ENCODE data around the gene RNF166. TPM values are rescaled to one million over a fixed set of nuclear protein-coding genes. Genes with fewer than 3 reads are reported as not detected.

Gene RNF166
- total and polyA plus RNA-seq, 11 donors, result 9.3 to 28.5 (median 15.4) TPM

DNA sequence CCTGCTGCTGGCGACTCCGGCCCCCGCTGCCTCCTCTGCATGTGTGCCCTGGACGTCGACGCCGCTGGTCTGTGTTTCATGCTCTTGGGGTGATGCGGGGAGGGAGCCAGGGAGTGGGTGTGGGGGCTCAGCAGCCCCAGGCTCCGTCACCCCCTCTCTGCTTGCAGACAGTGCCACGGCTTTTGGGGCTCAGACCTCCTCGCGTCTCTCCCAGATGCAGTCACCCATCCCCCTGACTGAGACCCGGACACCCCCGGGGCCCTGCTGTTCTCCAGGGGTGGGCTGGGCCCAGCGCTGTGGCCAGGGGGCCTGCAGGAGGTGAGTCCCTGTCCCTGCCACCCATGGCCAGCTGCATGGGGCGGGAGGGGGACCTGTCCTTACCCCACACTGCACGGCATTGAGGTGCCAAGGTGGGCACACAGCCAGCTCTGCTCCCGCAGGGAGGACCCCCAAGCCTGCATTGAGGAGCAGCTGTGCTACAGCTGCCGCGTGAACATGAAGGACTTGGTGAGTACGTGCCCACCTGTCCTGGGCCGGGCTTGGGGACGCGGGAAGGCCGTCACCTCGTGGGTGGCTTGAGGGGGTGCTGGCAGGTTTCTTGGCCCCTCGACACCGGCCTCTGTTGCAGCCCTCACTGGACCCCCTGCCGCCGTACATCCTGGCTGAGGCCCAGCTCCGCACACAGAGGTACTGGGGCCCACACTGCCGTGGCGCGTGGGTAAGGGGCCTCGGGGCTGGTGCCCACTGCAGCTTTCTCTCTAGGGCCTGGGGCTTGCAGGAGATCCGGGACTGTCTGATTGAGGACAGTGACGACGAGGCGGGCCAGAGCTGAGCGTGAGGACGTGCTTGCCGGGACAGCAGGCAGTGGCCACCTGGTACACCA is 8.5 kb upstream of the RNF166 start:
- no peaks in the 10 kb centered on the region for H3K9me3 ChIP-seq
- no peaks in the 10 kb centered on the region for H3K27me3 ChIP-seq
- WGBS, 4 donors, result 90 to 92% (median 91%) methylated on average over 27 to 42 of the region's 42 CpGs
- no peak overlapping the region for H3K27ac ChIP-seq
- H3K4me1 ChIP-seq, result no peaks in the 10 kb centered on the region
- intact Hi-C loops (cut with DNase I), result no loop called here
- H3K4me3 ChIP-seq, result no peak overlapping the region
- no peak for DNase-seq
- ATAC-seq, result no peak
- no peak for TF ChIP-seq POLR2A (IDR thresholded peaks at IDR 0.05)
- TF ChIP-seq, protein P1, sequence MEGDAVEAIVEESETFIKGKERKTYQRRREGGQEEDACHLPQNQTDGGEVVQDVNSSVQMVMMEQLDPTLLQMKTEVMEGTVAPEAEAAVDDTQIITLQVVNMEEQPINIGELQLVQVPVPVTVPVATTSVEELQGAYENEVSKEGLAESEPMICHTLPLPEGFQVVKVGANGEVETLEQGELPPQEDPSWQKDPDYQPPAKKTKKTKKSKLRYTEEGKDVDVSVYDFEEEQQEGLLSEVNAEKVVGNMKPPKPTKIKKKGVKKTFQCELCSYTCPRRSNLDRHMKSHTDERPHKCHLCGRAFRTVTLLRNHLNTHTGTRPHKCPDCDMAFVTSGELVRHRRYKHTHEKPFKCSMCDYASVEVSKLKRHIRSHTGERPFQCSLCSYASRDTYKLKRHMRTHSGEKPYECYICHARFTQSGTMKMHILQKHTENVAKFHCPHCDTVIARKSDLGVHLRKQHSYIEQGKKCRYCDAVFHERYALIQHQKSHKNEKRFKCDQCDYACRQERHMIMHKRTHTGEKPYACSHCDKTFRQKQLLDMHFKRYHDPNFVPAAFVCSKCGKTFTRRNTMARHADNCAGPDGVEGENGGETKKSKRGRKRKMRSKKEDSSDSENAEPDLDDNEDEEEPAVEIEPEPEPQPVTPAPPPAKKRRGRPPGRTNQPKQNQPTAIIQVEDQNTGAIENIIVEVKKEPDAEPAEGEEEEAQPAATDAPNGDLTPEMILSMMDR (IDR thresholded peaks at IDR 0.05), result no peak
- peaks cover 0 to 70% (median 60%) of the 10 kb centered on the region in 9 donors for H3K36me3 ChIP-seq

DNA sequence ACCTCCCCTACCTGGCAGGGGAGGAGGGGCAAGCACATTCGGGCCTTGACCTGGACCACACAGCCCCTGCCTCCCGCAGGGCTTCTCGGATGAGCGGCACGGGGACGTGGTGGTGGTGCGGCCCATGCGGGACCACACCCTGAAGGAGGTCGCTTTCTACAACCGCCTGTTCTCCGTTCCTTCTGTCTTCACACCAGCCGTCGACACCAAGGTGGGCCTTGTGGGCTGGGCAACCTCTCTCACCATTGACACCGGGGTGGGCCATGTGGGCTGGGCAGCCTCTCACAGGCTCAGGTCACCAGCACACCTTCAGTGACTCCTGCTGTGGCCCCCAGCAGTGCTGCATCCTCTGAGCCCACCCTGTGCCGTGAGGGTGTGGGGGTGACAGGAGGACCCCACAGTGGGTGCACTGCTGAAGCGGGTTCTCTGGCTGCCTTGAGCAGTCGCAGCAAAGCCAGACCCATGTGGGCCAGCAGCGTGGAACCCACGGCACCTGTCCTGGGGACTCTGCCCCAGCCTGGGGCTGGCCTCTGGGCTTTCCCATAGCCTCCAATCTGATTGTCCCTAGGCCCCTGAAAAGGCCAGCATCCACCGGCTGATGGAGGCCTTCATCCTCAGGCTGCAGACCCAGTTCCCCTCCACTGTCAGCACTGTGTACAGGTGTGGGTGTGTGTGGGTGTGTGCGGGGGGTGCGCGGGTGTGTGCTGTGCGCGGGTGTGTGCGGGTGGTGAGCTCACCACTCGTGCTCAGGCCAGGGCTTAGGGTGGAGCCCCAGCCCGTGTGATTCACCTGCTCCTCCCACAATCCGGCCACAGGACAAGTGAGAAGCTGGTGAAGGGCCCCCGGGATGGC is 7.6 kb upstream of the RNF166 start:
- no peaks in the 10 kb centered on the region for H3K9me3 ChIP-seq
- no peak for TF ChIP-seq POLR2A (IDR thresholded peaks at IDR 0.05)
- TF ChIP-seq, protein P1 (IDR thresholded peaks at IDR 0.05), result no peak
- WGBS, 4 donors, result 86 to 91% (median 90%) methylated on average over 21 to 30 of the region's 30 CpGs
- peaks cover 0 to 66% (median 52%) of the 10 kb centered on the region in 9 donors for H3K36me3 ChIP-seq
- DNase-seq (no peak), ATAC-seq (peak in 1 of 4 donors; percentile 24)
- H3K4me3 ChIP-seq, result no peak overlapping the region
- intact Hi-C loops (cut with DNase I), result no loop called here
- H3K27me3 ChIP-seq, result no peaks in the 10 kb centered on the region
- H3K4me1 ChIP-seq, result no peaks in the 10 kb centered on the region
- peak overlapping the region in 1 of 12 donors; percentile 24 for H3K27ac ChIP-seq

DNA sequence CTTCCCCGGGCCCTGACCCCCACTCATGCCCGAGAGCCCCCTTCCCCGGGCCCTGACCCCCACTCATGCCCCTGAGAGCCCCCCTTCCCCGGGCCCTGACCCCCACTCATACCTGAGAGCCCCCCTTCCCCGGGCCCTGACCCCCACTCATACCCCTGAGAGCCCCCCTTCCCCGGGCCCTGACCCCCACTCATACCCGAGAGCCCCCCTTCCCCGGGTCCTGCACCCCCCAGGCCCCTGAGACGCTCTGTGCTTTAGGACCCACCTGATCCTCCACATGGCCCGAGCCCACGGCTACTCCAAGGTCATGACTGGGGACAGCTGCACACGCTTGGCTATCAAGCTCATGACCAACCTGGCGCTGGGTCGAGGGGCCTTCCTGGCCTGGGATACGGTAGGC is 6.8 kb upstream of the RNF166 start:
- WGBS, 4 donors, result 60 to 100% (median 82%) methylated on average over 1 to 15 of the region's 15 CpGs
- no peaks in the 10 kb centered on the region for H3K27me3 ChIP-seq

More for the DNA sequence above, 6.8 kb upstream of the RNF166 start:
- Histone ChIP-seq H3K36me3 (peaks cover 0 to 58% (median 44%) of the 10 kb centered on the region in 9 donors), H3K4me3 (no peak overlapping the region), H3K27ac (peak overlapping the region in 1 of 12 donors; percentile 24), H3K9me3 (no peaks in the 10 kb centered on the region), H3K4me1 (peaks cover 0 to 3% (median 0%) of the 10 kb centered on the region in 12 donors)
- no peak for TF ChIP-seq POLR2A (IDR thresholded peaks at IDR 0.05)
- TF ChIP-seq, protein P1 (IDR thresholded peaks at IDR 0.05), result no peak
- DNase-seq (no peak), ATAC-seq (no peak)
- intact Hi-C loops (cut with DNase I), result no loop called here
